Suprapubic skin (tissue), 3 donors: Measurements from ENCODE around the gene IGSF9.

Experiments used
- CTCF ChIP-seq, 2 donors: fragments of 200-600 bp in 1 of 2; fragments of 450-650 bp in 1 of 2; sonication (generic) in 1 of 2; IDR thresholded peaks; one replicate each; pipeline ENCODE4 v1.5.1; 2016 to 2019; ENCODE audit warnings: antibody characterized with exemption in 2 of 2, mild to moderate bottlenecking in 1 of 2, moderate library complexity in 1 of 2
- EP300 ChIP-seq: sonication (generic); formaldehyde crosslinking; IDR thresholded peaks from one replicate; pipeline ENCODE4 v1.6.1; 2017; ENCODE audit warnings: antibody characterized with exemption
- POLR2A ChIP-seq, 2 donors: fragments of 450-650 bp; IDR thresholded peaks; one replicate each; pipeline ENCODE4 v1.6.1; 2017; ENCODE audit warnings: antibody characterized with exemption in 2 of 2, mild to moderate bottlenecking in 2 of 2, moderate library complexity in 2 of 2

DNA sequence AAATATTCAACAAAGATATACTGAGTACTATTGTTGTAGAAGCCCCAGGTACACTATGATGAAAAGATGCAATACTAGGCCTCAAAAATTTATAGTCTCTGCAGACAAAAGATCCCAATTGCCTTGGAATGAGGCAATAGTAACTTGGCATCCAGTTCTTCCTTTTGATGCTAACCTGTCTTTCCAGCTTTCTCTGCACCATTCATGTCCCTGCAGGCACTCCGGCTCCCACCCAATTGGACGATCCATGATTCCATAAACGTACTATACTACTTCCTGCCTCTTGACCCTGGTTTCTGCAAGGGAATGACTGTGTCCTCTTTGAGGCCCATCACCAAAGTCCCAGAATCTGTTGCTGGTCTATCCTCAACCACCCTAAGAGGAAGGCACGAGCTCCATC lies 12.1 kb downstream of the IGSF9 start:
- TF ChIP-seq POLR2A (IDR thresholded peaks at IDR 0.05) (no peak), CTCF (IDR thresholded peaks at IDR 0.05) (no peak), EP300 (no peak)
